GM18907 (cell line): ENCODE results near the gene MYZAP.

Experiments used
- ATAC-seq: cut with Tn5 transposase; IDR thresholded peaks from one replicate; pipeline ENCODE4 v1.9.1; 2021; ENCODE audit warnings: mild to moderate bottlenecking, moderate library complexity; ENCODE audit not compliant: unreplicated experiment

Gene MYZAP, protein sequence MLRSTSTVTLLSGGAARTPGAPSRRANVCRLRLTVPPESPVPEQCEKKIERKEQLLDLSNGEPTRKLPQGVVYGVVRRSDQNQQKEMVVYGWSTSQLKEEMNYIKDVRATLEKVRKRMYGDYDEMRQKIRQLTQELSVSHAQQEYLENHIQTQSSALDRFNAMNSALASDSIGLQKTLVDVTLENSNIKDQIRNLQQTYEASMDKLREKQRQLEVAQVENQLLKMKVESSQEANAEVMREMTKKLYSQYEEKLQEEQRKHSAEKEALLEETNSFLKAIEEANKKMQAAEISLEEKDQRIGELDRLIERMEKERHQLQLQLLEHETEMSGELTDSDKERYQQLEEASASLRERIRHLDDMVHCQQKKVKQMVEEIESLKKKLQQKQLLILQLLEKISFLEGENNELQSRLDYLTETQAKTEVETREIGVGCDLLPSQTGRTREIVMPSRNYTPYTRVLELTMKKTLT

DNA sequence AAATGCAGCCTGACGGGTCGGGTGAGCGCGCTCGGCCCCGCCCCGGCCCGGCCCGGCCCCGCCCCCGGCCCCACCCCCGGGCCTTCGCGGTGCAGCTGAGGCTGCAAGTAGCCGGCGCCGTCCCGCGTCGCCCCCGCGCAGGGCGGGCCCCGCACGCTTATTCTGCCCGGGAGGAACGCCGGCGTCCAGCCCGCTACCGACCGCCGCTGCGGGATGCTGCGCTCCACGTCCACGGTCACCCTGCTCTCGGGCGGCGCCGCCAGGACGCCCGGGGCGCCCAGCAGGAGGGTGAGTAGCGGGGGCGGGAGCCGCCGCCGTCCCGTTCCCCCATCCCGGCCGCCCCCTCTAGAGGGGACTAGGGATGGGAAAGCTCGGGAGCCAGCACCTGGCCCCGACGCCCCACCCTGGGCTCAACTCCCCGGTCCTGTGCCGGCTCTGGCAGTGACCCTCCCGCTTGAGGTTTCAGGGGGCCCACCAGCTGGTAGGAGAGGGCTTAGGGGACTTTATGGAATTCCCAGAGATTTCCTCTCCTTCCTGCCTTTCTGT, at the start of gene MYZAP:
Gene MYZAP, plus strand, starts transcription at position 83 of the 546 bp plus-strand sequence. Its CDS starts 131 bp downstream, at position 214.
- no peak for ATAC-seq

DNA sequence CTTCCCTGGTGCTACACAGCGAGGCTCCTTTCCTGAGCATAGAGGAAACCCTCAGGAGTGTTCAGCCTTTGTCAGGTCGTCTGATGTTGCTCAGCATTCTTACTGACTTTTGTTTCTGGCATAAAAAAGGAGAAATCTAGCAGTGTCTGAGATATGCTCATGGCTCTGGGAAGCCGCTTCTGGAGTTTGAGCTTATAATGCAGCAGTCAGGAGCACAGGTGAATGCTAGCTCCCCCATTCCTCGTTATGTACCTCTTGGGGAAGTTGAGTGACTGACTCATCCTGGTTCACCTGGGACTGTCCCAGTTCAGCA, 49.2 kb upstream of the MYZAP start:
- no peak for ATAC-seq

DNA sequence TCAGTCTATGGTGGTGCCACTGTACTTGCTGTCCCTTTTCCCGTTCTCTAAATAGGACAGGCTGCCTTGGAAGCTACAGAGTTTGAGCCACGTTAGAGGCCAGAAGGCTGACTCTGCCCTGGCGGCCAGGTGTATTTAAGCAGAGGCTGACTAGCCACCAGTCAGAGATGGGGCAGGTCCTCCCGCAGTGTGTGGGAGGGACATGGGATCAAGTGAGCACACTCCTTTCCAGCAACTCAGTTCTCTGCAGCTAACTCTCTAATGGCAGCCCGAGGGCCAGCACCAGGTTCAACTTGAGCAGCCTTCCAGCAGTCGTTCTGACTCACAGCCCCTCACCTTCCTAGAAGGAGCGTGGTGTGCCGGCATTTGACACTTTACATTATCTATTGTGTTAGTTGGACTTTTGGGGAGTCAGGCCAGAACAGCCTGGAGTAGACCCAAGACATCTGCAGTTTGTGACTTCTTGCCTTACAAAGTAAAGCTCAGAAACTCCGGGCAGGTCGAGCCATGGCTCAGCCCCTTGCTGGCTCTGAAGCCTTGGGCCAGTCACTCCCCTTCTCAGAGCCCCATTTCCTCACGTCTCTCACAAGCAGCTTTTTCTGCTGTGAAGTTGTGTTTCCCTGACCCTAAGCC, 46.7 kb upstream of the MYZAP start:
- ATAC-seq = no peak

DNA sequence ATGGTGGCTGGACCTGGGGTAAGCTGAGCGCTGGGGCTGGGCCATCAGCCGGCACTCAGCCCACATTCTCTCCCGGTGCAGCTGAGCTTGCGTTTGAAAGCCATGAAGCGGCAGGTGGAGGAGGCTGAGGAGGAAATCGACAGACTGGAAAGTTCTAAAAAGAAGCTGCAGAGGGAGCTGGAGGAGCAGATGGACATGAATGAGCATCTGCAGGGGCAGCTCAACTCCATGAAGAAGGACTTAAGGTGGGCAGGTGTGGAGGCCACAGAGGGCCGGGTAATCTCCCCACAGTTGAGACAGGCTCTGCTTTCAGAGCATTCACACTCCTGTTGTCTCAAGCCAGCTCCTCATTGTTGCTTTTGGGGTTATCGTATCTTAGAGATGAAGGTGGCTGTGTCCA, 45.7 kb upstream of the MYZAP start:
- ATAC-seq = no peak

DNA sequence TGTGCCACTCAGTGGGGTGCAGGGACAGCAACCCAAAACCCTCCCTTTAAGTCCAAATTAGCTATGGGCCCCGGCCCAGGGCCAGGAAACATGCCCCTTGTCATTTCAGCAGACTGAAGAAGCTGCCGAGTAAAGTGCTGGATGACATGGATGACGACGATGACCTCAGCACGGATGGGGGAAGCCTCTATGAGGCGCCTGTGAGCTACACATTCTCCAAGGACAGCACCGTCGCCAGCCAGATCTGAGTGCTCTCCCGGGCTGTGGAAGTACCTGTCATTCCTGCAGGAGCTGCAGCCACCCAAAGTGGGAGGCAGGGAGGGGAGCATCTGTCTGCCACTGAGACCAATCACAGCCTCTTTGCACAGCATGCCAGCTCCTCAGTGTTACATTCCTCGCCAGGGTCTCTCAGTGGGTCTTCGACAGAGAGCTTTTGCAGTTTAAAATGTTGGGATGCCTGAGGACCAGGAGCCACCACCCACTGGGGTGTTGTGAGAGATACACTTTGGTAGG, 44.4 kb upstream of the MYZAP start:
- ATAC-seq = no peak

DNA sequence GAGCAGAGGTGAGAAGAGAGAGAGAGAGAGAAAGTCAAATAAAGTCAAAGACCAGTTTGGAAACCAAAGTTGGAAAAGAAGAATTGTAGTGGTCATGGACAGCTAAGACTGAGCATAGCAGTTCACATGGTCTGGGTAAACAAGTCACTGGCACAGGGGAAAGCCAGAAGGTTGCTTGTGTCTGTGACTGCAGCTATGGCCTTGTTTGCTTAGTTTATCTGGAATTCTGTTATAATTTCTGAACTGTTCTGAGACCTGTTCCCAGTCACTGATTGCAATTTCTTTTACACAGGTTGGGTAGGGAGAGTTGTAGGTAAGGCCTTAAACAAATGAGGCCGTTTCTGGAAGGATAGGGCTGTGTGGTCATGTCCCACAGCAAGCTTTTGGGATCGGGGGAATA, 43.4 kb upstream of the MYZAP start:
- ATAC-seq = no peak

DNA sequence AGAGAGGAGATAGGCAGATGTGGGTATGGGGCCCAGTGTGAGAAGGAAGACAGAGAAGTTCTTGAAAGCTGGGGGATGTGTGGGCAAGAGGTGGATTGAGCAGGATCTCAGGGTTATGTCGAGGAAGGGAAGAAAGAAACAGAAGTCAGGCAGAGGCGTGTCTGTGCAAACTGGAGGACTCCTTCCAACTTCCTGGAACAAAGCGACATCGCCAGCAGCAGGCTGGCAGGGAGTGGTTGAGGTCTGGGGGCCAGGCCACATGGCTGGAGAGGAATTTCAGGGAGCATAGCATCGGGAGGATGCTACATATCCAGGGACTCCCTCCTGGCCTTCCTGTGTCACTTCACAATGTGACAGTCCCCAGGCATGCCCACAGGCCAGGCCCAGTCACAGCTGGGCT, 42.9 kb upstream of the MYZAP start:
- no peak for ATAC-seq

DNA sequence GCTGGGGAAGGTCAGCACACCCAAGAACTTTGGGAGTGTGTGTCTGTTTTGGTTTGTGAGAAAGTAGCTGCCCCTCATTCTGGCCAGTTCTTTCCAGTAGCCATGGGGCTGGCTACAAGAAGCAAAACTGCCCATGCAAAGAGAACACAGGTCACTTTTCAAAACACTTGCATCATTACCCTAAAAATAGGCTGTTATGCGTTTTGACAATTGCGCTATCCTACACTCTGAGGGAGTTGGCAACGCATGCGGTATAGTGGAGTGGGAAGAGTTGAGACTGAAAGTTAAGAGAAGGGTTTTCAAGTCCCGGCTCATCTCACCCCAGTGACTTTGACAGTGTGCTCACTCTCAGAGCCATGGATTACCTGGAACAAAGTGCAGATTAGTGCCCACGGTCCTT, 41.8 kb upstream of the MYZAP start:
- no peak for ATAC-seq

DNA sequence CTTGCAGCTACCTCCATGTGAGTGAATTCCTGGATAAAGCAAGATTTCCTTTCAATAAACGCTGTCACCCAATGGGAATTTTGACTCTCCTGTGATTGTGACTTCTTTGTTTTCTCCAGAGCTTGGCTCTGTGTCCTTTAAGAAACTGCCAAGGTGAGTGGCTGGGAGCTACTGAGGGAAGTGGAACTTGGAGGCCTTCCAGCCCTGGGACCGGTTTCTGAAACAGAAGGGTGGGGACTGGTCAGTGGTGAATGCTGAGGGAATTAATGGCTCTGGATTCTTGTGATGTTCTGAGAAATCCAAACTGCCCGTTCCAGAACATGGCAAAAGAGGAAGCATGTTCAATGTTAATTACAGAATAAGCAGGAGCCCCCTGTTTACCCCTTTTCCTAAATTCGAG, 41.1 kb upstream of the MYZAP start:
- ATAC-seq = no peak

DNA sequence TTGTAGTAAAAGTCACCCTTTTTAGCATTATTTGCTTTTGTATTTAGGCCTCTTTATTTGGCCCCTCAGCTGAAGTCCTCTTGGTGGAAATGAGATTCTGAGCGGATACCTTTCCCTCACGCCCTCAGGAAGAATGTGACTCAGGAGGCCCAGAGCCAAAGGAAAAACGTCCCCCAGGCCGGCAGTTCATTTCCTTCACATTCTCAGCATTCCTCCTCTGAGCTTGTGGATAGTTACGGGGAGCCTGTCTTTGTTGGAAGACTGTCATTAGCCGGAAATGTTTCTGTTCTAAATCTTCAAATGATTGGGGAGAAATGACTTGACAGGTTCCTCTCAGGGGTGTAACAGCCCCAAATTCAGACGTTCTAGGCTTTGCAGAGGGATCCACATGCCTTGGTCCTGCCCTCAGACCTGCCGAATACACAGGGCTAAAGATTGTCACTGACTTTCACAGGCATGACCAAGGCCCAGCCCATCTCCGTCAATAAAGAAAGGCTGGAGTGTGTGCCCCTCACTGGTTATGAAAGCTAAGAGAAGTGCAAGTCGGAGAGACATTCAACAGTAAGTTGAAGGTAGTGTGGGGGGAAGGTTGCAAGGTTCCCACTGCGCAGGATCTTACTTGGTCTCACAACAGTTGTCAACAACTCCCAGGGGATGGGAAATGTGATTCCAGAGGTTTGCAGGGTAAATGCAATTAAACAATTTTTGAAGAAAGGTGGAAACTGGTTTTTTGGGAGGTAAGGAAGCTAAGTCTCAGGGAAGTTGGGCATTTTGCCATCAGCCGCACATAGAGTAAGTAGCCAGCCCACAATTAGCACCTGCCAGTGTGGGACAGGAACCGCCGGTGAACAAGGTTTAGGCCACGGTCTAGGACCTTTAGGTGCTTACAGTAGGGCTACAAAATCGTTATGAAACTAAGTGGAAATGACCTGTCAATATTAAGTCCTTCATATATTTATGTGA, 39.7 kb upstream of the MYZAP start:
- ATAC-seq = no peak

DNA sequence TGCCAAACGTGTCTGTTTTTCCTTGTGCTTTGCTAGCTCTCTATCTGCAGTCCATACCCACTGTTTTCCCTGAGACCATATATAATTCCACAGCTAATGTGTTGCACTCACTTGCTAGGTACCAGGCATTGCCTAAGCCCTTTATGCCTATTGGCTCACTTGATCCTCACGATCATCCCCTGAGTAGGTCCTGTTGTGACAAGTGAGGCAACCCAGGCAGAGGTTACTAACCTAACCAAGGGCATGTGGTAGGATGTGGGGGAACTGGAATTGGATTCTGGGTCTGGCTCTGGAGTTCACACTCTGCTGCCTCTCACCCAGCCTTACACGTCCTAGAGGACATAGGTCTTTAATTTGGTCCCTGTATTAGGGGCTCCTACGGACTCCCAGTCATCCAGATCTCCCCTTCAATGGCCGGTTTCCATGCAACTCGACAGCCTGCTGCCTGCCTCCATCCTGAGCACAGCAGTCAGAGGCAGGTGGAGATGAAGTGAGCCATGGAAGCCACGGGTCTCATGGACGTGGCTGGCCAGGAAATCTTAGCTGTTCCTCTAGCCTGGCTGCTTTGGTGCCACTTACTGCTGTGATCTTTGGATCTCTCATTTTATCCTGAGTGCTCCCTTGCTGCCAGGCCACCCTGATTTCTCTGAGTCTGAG, 38.9 kb upstream of the MYZAP start:
- ATAC-seq = no peak

DNA sequence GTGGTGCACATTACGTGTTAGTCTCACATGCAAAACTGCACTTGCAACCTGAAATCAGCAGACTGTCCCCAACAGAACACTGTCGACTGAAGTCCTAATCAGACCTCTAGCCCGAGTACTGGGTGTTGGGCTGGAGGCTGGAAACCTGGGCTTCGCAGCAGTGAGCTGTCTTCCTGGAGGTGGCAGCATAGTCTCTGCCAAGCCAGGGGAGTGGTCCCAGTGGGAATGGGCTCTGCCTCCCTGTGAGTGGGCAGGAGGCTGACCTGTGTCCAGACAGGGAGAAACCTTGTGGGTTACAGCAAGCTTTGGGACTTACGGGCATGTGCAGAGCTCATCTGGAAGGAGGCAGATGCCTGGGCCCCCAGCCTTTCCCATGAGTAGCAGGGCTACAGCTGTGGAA, 38.2 kb upstream of the MYZAP start:
- ATAC-seq = no peak

DNA sequence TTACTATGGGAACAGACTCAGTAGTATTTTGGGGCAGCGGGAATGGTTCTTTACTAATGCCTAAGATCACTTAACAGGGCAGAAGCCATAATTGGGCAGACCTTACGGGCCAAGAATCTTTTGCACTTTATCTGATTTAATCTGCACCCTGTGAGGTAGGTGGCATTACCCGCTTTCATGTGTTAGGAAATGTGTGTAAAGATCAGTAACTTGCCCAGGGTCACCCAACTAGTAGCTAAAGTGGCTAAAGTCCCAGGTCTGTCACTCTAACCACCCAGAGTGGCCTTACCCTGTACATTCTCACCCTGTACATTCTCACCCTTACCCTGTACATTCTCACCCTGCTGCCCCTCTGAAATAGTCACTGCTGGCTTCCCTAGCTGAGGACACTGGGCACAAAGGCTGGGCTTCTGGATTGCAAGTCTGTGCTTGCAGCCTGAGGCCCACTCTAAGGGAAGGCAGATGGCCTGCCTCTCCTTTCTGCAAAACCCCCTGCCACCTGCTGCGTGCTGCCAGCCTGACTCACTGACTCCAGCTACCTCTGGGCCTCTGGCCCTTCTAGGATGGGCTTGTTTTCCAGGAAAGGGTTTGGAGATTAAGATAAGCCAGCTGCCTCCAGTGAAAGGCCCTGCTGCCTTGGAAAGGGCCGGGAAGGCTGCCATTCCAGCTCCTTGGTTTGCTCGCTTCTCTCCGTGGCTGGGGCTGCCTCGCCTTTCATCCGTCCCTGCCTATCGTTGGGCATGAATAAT, 37.5 kb upstream of the MYZAP start:
- no peak for ATAC-seq

DNA sequence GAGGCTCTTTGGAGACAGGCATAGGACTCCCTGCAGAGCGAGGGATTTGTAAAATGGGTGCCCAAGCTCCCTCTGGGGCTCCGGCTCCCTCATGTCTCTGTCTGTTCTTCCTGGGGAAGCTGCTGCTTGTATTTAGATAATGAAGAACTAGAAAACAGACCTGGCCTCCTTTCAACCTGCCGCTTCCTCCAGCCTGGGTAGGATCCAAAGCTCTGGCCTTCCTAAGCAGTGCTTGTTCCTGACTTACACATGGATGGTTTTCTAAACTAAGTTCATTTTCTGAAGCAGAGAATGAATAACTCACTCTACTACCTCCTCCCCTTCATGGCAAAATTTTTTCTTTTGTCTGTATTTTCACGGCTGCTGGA, 36.9 kb upstream of the MYZAP start:
- no peak for ATAC-seq

DNA sequence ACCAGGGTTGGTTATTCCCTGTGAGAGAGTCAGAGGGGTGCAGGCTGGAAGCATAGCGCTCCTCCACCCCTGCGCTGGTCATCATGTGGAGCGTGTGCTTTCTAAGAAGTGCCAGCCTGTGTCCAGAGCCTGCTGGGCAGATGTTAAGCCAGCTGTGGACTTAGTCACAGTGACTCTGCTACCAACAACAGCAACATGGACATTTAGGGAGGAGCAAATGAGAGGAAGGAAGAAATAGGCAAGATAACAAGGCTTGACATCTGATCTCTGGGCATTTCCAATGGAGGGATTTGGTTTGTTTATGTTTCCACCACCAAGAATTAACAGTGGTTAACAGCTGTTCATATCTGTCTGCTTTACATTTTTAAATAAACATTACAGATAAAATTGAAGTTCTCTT, 36.4 kb upstream of the MYZAP start:
- no peak for ATAC-seq

DNA sequence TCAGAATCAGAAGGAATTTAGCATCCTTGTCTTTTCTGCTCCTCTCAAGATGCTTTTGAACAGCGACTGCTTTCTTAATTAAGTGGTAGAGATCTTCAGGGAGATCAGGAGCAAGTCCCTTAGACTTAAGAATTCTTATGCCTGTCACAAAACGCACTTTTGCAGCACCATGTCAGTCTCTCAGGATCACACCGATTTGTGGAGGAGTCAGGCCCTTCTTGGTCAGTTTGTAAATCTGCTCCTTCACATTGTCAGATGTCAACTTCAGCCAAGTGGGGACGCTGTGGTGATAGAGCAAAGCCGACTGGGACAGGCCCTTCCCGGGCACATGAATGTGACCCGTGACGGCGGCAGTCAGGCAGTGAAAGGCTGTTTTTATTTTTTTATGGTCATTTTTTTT, 35.7 kb upstream of the MYZAP start:
- ATAC-seq = no peak

DNA sequence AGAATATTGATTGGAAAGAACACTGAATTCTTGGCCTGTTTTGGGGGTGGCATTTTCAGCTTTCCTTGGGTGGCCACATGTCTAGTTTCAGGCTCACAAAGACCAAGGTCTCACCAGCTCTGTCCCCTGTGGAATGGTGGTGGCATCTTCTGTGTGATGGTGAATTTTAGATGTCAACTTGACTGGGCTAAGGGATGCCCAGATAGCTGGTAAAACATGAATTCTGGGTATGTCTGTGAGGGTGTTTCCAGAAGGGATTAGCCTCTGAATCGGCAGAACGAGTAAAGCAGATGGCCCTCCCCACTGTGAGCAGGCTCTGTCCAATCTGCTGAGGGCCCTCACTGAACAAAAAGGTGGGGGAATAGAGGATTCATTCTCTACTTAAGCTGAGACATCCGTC, 34.4 kb upstream of the MYZAP start:
- ATAC-seq = no peak

DNA sequence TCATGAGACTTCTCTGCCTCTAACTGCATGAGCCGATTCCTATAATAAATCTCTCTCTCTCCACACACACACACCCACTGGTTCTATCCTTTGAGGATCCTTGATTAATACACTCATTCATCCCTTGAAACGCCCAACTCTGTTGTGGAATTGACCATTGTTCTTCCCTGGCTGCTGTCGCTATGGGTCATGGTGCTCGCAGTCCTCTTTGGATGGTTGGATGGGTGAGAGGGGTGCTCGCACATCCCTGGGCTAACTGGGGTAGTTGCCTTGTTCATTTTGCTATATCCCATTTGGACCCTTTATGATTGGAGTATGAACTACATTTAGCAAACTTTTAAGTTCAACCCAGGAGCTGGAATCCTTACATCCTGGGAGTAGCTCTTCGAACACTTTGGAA, 33.9 kb upstream of the MYZAP start:
- ATAC-seq = no peak

DNA sequence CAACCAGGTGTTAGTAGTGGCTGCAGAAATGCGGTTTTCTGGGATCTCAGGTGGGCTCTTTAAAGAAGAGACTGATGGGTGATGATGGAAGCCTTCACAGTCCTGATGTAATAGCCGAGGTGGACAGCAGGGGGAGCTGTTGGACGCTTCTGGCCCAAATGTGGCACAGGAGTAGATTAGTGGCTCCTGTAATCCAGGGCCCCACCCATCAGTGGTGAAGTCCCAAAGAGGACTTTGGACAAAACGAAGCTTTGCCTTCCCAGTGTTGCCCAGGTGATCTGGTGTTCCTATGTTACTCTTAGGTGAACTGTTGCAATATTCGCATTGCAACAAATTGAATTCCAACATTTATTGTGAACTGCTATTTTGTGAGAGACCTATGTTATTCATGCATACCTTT, 31.8 kb upstream of the MYZAP start:
- ATAC-seq = no peak
